ENCODE data around the gene SEMA4G.

Gene SEMA4G

GRCh38 chr10:100988166-100988565 is 18.9 kb downstream of the SEMA4G start:
- DNase-seq: no peak

DNA sequence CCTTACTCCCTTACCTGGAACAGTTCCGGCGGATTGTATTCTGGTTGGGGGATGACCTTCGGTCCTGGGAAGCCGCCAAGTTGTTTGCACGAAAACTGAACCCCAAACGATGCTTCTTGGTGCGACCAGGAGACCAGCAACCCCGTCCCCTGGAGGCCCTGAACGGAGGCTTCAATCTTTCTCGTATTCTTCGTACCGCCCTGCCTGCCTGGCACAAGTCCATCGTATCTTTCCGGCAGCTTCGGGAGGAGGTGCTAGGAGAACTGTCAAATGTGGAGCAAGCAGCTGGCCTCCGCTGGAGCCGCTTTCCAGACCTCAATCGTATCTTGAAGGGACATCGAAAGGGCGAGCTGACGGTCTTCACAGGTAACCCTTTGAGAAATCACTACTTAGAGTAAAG is 19.8 kb downstream of the SEMA4G start:
- DNase-seq: no peak

DNA sequence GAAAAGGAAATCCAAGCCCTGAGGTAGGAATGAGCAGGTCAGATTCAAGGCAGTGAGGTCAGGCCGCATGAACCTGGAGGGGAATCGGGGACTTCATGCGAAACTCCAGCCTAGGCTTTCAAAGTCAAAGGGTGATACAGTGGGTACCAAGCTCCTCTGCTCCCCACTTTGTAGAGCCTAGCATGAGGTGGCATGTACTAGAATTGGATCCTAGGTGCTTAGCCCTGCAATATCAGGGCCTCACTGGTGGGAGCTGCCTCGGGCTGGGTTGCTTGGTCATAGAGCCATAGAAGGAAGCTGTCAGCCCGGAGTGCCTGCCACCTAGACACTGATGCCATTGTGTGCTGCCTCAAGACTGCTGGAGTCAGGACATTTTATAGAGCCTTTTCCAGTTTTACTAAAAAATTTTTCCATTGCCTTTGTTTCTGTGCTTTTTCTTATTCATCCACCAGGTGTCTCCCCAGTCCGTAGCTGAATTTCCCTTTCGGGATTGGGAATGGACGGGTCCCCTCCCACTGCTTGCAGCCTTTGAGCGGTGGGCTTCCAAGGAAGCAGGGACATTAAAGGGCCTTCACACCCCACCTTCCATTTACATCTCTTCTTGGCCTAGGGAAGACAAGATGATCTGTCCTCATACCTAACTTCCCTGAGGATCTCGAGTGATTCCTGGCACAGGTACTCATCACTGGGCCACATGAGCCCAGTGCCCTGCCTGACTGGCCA is 24.8 kb downstream of the SEMA4G start:
- no peak for DNase-seq

- no peak for DNase-seq
Observed at GRCh38 chr10:100995181-100995580, 25.9 kb downstream of the SEMA4G start.

- peak; percentile 44 for DNase-seq
Observed at GRCh38 chr10:100996678-100997359, 27.5 kb downstream of the SEMA4G start.

DNA sequence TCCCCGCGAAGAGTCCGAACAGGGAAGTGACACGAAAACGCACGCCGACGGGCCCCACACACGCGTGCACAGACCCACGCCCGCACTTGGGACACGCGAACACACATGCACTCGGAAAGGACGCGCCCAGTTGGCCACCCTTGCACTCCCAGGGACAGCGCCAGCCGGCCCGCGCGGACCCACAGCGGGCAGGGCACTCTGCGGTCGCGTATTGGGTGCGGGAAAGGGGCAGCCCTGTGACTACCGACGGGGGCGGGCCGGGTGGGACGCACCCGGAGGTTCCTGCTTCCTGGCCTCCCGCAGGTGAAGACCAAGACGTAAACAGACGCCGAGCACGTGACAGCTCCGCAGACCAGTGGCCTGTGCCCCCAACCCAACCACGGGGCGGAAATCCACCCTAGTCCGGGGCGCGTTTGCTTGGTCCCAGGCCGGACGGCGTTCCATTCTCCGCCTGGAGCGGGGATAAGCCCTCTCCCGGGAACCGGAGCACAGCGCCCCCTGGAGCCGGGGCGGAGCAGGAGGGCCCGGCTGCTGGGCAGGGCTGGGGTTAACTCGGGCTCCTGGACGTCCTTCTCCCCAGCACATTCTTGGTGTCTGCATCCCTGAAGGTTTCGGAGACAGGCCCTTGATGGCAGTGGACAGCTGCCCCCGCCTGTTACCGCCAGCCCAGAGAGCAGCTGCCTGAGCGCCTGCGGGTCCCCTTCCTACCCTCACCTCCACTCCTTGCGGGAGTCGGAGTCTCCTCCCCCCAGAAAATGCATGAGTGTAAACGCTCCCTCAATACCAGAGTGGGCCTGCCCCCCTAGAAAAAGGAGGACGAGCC is 28.3 kb downstream of the SEMA4G start:
- peak; percentile 78 for DNase-seq

- peak; percentile 67 for DNase-seq
Observed at GRCh38 chr10:100998183-100998990, 29.1 kb downstream of the SEMA4G start.

GRCh38 chr10:100998991-100999741 is 29.9 kb downstream of the SEMA4G start:
- peak; percentile 82 for DNase-seq

GRCh38 chr10:100999742-101000126 is 30.4 kb downstream of the SEMA4G start, which contains the start of gene LZTS2:
TSS of gene LZTS2 (plus strand) at chr10:100999808. CDS start at chr10:101002539, 2,731 bp downstream.
- DNase-seq: no peak

- no peak for DNase-seq
Observed at GRCh38 chr10:101000127-101000914, 31.0 kb downstream of the SEMA4G start.

- DNase-seq: no peak
Observed at GRCh38 chr10:101000915-101001658, 31.8 kb downstream of the SEMA4G start.

DNA sequence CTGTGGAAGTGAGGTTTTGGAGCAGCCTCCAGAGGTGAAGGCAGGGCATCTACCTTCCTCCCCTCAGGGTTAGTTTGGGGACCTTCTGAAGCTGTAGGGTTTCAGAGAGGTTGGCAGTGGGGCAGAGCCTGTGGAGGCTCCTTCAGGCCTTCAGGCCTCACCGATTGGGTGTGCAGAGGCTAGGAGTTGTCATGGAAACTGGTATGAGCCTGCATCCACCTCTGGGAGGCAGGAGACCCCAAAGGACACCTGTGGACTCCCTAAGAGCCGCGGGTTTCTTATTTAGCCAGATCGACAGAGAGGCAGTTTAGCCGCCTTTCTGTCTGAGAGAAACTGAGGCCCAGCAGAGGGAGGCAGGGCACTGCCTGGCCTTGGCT is 32.3 kb downstream of the SEMA4G start:
- DNase-seq: no peak

GRCh38 chr10:101002456-101002855 is 33.2 kb downstream of the SEMA4G start:
- no peak for DNase-seq

DNA sequence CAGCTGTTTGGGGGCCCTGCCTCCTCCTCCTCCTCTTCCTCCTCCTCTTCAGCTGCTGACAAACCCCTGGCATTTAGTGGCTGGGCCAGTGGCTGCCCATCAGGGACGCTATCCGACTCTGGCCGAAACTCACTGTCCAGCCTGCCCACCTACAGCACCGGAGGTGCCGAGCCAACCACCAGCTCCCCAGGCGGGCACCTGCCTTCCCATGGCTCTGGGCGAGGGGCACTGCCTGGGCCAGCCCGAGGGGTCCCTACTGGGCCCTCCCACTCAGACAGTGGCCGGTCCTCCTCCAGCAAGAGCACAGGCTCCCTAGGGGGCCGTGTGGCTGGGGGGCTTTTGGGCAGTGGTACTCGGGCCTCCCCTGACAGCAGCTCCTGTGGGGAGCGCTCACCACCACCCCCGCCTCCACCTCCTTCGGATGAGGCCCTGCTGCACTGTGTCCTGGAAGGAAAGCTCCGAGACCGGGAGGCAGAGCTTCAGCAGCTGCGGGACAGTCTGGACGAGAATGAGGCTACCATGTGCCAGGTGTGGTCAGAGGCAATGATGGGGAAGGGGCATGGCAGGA is 34.4 kb downstream of the SEMA4G start:
- no peak for DNase-seq

- DNase-seq: no peak
Observed at GRCh38 chr10:101005361-101005760, 36.1 kb downstream of the SEMA4G start.

DNA sequence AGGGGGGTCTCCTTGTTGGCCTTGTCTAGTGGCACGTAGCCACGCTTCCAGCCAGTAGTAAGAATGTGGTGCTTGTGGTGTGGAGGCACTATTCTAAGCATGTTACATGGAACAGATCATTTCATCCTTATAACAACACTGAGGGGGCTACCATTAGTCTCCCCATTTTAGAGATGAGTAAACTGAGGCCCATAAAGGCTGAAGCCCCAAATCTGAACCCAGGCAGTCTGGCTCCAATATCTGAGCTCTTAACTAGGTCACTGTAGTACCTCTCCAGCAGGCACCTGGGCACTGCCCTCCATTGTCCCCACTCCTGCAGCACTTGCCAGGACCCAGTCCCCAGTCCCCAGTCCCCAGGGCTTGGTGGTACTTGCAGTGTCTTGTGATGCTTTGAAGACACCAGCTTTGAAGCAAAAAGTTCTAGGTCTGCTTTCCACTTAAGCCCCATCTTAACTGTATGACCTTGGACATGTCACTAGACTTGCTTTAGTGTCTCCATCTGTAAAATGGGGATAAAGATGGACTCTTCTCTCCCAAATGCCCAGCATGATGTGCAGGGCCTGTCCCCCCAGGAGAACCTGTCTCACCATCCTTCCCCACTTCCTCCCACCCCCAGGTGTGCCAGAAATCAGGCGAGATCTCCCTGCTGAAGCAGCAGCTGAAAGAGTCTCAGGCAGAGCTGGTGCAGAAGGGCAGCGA is 36.7 kb downstream of the SEMA4G start:
- no peak for DNase-seq

DNA sequence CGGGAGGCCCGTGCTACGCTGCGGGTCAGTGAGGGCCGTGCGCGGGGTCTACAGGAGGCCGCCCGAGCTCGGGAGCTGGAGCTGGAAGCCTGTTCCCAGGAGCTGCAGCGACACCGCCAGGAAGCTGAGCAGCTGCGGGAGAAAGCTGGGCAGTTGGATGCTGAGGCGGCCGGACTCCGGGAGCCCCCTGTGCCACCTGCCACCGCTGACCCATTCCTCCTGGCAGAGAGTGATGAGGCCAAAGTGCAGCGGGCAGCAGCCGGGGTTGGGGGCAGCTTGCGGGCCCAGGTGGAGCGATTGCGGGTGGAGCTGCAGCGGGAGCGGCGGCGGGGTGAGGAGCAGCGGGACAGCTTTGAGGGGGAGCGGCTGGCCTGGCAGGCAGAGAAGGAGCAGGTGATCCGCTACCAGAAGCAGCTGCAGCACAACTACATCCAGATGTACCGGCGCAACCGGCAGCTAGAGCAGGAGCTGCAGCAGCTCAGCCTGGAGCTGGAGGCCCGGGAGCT is 37.3 kb downstream of the SEMA4G start:
- DNase-seq: no peak

GRCh38 chr10:101007099-101007711 is 37.9 kb downstream of the SEMA4G start:
- DNase-seq: no peak
